WTC11 (cell line): ENCODE measurements around the gene GSPT1.

Source experiments
- ATF3 ChIP-seq: sonication (generic); formaldehyde crosslinking; conservative IDR thresholded peaks from 2 replicates; pipeline ENCODE4 v1.8.1; 2022; ENCODE audit warnings: mild to moderate bottlenecking, missing genetic modification reagents
- CREB1 ChIP-seq: sonication (generic); formaldehyde crosslinking; IDR thresholded peaks from 2 replicates; pipeline ENCODE4 v1.8.0; 2023; ENCODE audit warnings: mild to moderate bottlenecking, missing genetic modification reagents
- E2F4 ChIP-seq: sonication (generic); formaldehyde crosslinking; IDR thresholded peaks from 2 replicates; pipeline ENCODE4 v1.8.1; 2022; ENCODE audit warnings: low read depth, mild to moderate bottlenecking, moderate library complexity, missing genetic modification reagents, borderline replicate concordance
- MAX ChIP-seq: sonication (generic); formaldehyde crosslinking; IDR thresholded peaks from 2 replicates; pipeline ENCODE4 v1.8.0; 2022; ENCODE audit warnings: mild to moderate bottlenecking, missing genetic modification reagents
- MXD4 ChIP-seq: fragments of 250-450 bp; sonication (Bioruptor Pico); IDR thresholded peaks from 2 replicates; pipeline ENCODE4 v1.8.0; 2021; ENCODE audit warnings: mild to moderate bottlenecking, moderate library complexity, borderline replicate concordance
- NR2C2 ChIP-seq: sonication (generic); formaldehyde crosslinking; IDR thresholded peaks from 2 replicates; pipeline ENCODE4 v1.8.0; 2022; ENCODE audit warnings: mild to moderate bottlenecking, missing genetic modification reagents
- SMAD3 ChIP-seq: sonication (generic); formaldehyde crosslinking; IDR thresholded peaks from 2 replicates; pipeline ENCODE4 v1.8.0; 2022; ENCODE audit warnings: missing genetic modification reagents, mild to moderate bottlenecking, borderline replicate concordance
- SP1 ChIP-seq: sonication (generic); formaldehyde crosslinking; conservative IDR thresholded peaks from 2 replicates; pipeline ENCODE4 v1.8.1; 2022; ENCODE audit warnings: missing genetic modification reagents
- ZBTB21 ChIP-seq: sonication (generic); formaldehyde crosslinking; IDR thresholded peaks from 2 replicates; pipeline ENCODE4 v1.8.1; 2023; ENCODE audit warnings: mild to moderate bottlenecking, missing genetic modification reagents, borderline replicate concordance
- TF ChIP-seq, protein P1 (sequence below): fragments of 200-600 bp; IDR thresholded peaks from 2 replicates; pipeline ENCODE4 v1.8.0; 2022; ENCODE audit warnings: antibody characterized with exemption
- TF ChIP-seq, protein P2 (sequence below): sonication (generic); formaldehyde crosslinking; IDR thresholded peaks from 2 replicates; pipeline ENCODE4 v1.8.1; 2023; ENCODE audit warnings: mild to moderate bottlenecking, missing genetic modification reagents, borderline replicate concordance
- TF ChIP-seq, protein P3 (sequence below): sonication (generic); formaldehyde crosslinking; IDR thresholded peaks from 2 replicates; pipeline ENCODE4 v1.8.0; 2022; ENCODE audit warnings: mild to moderate bottlenecking, missing genetic modification reagents
- TF ChIP-seq, protein P4 (sequence below): sonication (generic); formaldehyde crosslinking; IDR thresholded peaks from 2 replicates; pipeline ENCODE4 v1.8.1; 2022; ENCODE audit warnings: missing genetic modification reagents, borderline replicate concordance

- TF ChIP-seq, protein P1, sequence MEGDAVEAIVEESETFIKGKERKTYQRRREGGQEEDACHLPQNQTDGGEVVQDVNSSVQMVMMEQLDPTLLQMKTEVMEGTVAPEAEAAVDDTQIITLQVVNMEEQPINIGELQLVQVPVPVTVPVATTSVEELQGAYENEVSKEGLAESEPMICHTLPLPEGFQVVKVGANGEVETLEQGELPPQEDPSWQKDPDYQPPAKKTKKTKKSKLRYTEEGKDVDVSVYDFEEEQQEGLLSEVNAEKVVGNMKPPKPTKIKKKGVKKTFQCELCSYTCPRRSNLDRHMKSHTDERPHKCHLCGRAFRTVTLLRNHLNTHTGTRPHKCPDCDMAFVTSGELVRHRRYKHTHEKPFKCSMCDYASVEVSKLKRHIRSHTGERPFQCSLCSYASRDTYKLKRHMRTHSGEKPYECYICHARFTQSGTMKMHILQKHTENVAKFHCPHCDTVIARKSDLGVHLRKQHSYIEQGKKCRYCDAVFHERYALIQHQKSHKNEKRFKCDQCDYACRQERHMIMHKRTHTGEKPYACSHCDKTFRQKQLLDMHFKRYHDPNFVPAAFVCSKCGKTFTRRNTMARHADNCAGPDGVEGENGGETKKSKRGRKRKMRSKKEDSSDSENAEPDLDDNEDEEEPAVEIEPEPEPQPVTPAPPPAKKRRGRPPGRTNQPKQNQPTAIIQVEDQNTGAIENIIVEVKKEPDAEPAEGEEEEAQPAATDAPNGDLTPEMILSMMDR: no peak
- TF ChIP-seq ZBTB21 (no peak), NR2C2 (CRISPR knock-in tag) (no peak), MAX (no peak), ATF3 (CRISPR knock-in tag) (no peak), CREB1 (CRISPR knock-in tag) (no peak), SMAD3 (CRISPR knock-in tag) (no peak), SP1 (CRISPR knock-in tag) (no peak), E2F4 (CRISPR knock-in tag) (no peak), MXD4 (CRISPR knock-in tag) (no peak)
- TF ChIP-seq, protein P2, sequence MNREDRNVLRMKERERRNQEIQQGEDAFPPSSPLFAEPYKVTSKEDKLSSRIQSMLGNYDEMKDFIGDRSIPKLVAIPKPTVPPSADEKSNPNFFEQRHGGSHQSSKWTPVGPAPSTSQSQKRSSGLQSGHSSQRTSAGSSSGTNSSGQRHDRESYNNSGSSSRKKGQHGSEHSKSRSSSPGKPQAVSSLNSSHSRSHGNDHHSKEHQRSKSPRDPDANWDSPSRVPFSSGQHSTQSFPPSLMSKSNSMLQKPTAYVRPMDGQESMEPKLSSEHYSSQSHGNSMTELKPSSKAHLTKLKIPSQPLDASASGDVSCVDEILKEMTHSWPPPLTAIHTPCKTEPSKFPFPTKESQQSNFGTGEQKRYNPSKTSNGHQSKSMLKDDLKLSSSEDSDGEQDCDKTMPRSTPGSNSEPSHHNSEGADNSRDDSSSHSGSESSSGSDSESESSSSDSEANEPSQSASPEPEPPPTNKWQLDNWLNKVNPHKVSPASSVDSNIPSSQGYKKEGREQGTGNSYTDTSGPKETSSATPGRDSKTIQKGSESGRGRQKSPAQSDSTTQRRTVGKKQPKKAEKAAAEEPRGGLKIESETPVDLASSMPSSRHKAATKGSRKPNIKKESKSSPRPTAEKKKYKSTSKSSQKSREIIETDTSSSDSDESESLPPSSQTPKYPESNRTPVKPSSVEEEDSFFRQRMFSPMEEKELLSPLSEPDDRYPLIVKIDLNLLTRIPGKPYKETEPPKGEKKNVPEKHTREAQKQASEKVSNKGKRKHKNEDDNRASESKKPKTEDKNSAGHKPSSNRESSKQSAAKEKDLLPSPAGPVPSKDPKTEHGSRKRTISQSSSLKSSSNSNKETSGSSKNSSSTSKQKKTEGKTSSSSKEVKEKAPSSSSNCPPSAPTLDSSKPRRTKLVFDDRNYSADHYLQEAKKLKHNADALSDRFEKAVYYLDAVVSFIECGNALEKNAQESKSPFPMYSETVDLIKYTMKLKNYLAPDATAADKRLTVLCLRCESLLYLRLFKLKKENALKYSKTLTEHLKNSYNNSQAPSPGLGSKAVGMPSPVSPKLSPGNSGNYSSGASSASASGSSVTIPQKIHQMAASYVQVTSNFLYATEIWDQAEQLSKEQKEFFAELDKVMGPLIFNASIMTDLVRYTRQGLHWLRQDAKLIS (CRISPR knock-in tag): no peak
- TF ChIP-seq, protein P3, sequence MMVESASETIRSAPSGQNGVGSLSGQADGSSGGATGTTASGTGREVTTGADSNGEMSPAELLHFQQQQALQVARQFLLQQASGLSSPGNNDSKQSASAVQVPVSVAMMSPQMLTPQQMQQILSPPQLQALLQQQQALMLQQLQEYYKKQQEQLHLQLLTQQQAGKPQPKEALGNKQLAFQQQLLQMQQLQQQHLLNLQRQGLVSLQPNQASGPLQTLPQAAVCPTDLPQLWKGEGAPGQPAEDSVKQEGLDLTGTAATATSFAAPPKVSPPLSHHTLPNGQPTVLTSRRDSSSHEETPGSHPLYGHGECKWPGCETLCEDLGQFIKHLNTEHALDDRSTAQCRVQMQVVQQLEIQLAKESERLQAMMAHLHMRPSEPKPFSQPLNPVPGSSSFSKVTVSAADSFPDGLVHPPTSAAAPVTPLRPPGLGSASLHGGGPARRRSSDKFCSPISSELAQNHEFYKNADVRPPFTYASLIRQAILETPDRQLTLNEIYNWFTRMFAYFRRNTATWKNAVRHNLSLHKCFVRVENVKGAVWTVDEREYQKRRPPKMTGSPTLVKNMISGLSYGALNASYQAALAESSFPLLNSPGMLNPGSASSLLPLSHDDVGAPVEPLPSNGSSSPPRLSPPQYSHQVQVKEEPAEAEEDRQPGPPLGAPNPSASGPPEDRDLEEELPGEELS (CRISPR knock-in tag): no peak
- TF ChIP-seq, protein P4, sequence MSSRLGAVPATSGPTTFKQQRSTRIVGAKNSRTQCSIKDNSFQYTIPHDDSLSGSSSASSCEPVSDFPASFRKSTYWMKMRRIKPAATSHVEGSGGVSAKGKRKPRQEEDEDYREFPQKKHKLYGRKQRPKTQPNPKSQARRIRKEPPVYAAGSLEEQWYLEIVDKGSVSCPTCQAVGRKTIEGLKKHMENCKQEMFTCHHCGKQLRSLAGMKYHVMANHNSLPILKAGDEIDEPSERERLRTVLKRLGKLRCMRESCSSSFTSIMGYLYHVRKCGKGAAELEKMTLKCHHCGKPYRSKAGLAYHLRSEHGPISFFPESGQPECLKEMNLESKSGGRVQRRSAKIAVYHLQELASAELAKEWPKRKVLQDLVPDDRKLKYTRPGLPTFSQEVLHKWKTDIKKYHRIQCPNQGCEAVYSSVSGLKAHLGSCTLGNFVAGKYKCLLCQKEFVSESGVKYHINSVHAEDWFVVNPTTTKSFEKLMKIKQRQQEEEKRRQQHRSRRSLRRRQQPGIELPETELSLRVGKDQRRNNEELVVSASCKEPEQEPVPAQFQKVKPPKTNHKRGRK (CRISPR knock-in tag): no peak
Observed at GRCh38 chr16:11843861-11844260, 71.9 kb downstream of the GSPT1 start.
